ENCODE results near the gene PAK4. TPM values are rescaled to one million over a fixed set of nuclear protein-coding genes. Genes with fewer than 3 reads are reported as not detected.

The PAK4 gene
- total RNA-seq, 1 donor from 2014 or later: 48.8 TPM

- no peak for TF ChIP-seq CTCF (IDR thresholded peaks at IDR 0.05; ENCODE audit: unreplicated experiment)
- H3K27ac Mint-ChIP-seq (ENCODE audit: unreplicated experiment): peak overlapping the region; percentile 61
- H3K4me1 Mint-ChIP-seq (ENCODE audit: unreplicated experiment): peaks cover 27% of the 10 kb centered on the region
- H3K27me3 Mint-ChIP-seq (ENCODE audit: unreplicated experiment): peaks cover 8% of the 10 kb centered on the region
- no peaks in the 10 kb centered on the region for H3K9me3 Mint-ChIP-seq (ENCODE audit: unreplicated experiment)
- DNase-seq (ENCODE audit: low spot score): no peak
- H3K36me3 Mint-ChIP-seq (ENCODE audit: low read depth, unreplicated experiment): peaks cover 8% of the 10 kb centered on the region
- H3K4me3 Mint-ChIP-seq (ENCODE audit: unreplicated experiment): peak overlapping the region; percentile 40
Measured at GRCh38 chr19:39154100-39154628, 28.6 kb downstream of the PAK4 start.

GRCh38 chr19:39154629-39155100, 29.1 kb downstream of the PAK4 start:
- H3K27ac Mint-ChIP-seq (ENCODE audit: unreplicated experiment): no peak overlapping the region
- peaks cover 8% of the 10 kb centered on the region for H3K36me3 Mint-ChIP-seq (ENCODE audit: low read depth, unreplicated experiment)
- H3K4me3 Mint-ChIP-seq (ENCODE audit: unreplicated experiment): no peak overlapping the region
- H3K27me3 Mint-ChIP-seq (ENCODE audit: unreplicated experiment): peaks cover 8% of the 10 kb centered on the region
- H3K4me1 Mint-ChIP-seq (ENCODE audit: unreplicated experiment): peaks cover 29% of the 10 kb centered on the region
- TF ChIP-seq CTCF (IDR thresholded peaks at IDR 0.05; ENCODE audit: unreplicated experiment): no peak
- H3K9me3 Mint-ChIP-seq (ENCODE audit: unreplicated experiment): no peaks in the 10 kb centered on the region
- no peak for DNase-seq (ENCODE audit: low spot score)

GRCh38 chr19:39155114-39155700, 29.6 kb downstream of the PAK4 start:
- no peak for TF ChIP-seq CTCF (IDR thresholded peaks at IDR 0.05; ENCODE audit: unreplicated experiment)
- peaks cover 8% of the 10 kb centered on the region for H3K36me3 Mint-ChIP-seq (ENCODE audit: low read depth, unreplicated experiment)
- DNase-seq (ENCODE audit: low spot score): no peak
- no peaks in the 10 kb centered on the region for H3K9me3 Mint-ChIP-seq (ENCODE audit: unreplicated experiment)
- no peak overlapping the region for H3K27ac Mint-ChIP-seq (ENCODE audit: unreplicated experiment)
- peaks cover 8% of the 10 kb centered on the region for H3K27me3 Mint-ChIP-seq (ENCODE audit: unreplicated experiment)
- H3K4me3 Mint-ChIP-seq (ENCODE audit: unreplicated experiment): no peak overlapping the region
- H3K4me1 Mint-ChIP-seq (ENCODE audit: unreplicated experiment): peaks cover 31% of the 10 kb centered on the region

- no peak for TF ChIP-seq CTCF (IDR thresholded peaks at IDR 0.05; ENCODE audit: unreplicated experiment)
- H3K27me3 Mint-ChIP-seq (ENCODE audit: unreplicated experiment): peaks cover 11% of the 10 kb centered on the region
- no peak for DNase-seq (ENCODE audit: low spot score)
- H3K4me3 Mint-ChIP-seq (ENCODE audit: unreplicated experiment): no peak overlapping the region
- H3K9me3 Mint-ChIP-seq (ENCODE audit: unreplicated experiment): no peaks in the 10 kb centered on the region
- peaks cover 11% of the 10 kb centered on the region for H3K36me3 Mint-ChIP-seq (ENCODE audit: low read depth, unreplicated experiment)
- peaks cover 37% of the 10 kb centered on the region for H3K4me1 Mint-ChIP-seq (ENCODE audit: unreplicated experiment)
- H3K27ac Mint-ChIP-seq (ENCODE audit: unreplicated experiment): no peak overlapping the region
Measured at GRCh38 chr19:39155741-39156140, 30.2 kb downstream of the PAK4 start.

All from endothelial cell (in vitro differentiated cells).